ENCODE data around the gene ALK.

The ALK gene

GRCh38 chr2:29688429-29688828 is 233.0 kb downstream of the ALK start:
- Histone ChIP-seq H3K9me3 (ENCODE audit: control insufficient read depth in 1 of 2, low read length in 2 of 2) (no peaks in the 10 kb centered on the region), H3K4me1 (ENCODE audit: control insufficient read depth in 1 of 2, insufficient read depth in 2 of 2, low read length in 2 of 2) (no peaks in the 10 kb centered on the region), H3K4me3 (ENCODE audit: low read depth in 1 of 2, low read length in 2 of 2) (no peak overlapping the region), H3K27me3 (ENCODE audit: low read depth, low read length) (no peaks in the 10 kb centered on the region), H3K27ac (ENCODE audit: low read length) (no peak overlapping the region), H3K36me3 (ENCODE audit: control insufficient read depth in 1 of 2, insufficient read depth in 2 of 2, low read length in 2 of 2) (no peaks in the 10 kb centered on the region)

- no peak overlapping the region for H3K4me3 ChIP-seq (ENCODE audit: low read depth in 1 of 2, low read length in 2 of 2)
- H3K9me3 ChIP-seq (ENCODE audit: control insufficient read depth in 1 of 2, low read length in 2 of 2): no peaks in the 10 kb centered on the region
- H3K27me3 ChIP-seq (ENCODE audit: low read depth, low read length): no peaks in the 10 kb centered on the region
- no peak overlapping the region for H3K27ac ChIP-seq (ENCODE audit: low read length)
- H3K36me3 ChIP-seq (ENCODE audit: control insufficient read depth in 1 of 2, insufficient read depth in 2 of 2, low read length in 2 of 2): no peaks in the 10 kb centered on the region
- no peaks in the 10 kb centered on the region for H3K4me1 ChIP-seq (ENCODE audit: control insufficient read depth in 1 of 2, insufficient read depth in 2 of 2, low read length in 2 of 2)
Measured at GRCh38 chr2:29687121-29687520, 234.3 kb downstream of the ALK start.

GRCh38 chr2:29676886-29677453 is 244.4 kb downstream of the ALK start:
- H3K9me3 ChIP-seq (ENCODE audit: control insufficient read depth in 1 of 2, low read length in 2 of 2): peaks cover 0 to 6% of the 10 kb centered on the region in 2 donors
- H3K4me1 ChIP-seq (ENCODE audit: control insufficient read depth in 1 of 2, insufficient read depth in 2 of 2, low read length in 2 of 2): no peaks in the 10 kb centered on the region
- H3K27me3 ChIP-seq (ENCODE audit: low read depth, low read length): no peaks in the 10 kb centered on the region

GRCh38 chr2:29664578-29664977 is 256.8 kb downstream of the ALK start:
- H3K9me3 ChIP-seq (ENCODE audit: control insufficient read depth in 1 of 2, low read length in 2 of 2): no peaks in the 10 kb centered on the region
- no peaks in the 10 kb centered on the region for H3K27me3 ChIP-seq (ENCODE audit: low read depth, low read length)
- H3K4me3 ChIP-seq (ENCODE audit: low read depth in 1 of 2, low read length in 2 of 2): no peak overlapping the region
- no peaks in the 10 kb centered on the region for H3K36me3 ChIP-seq (ENCODE audit: control insufficient read depth in 1 of 2, insufficient read depth in 2 of 2, low read length in 2 of 2)
- H3K27ac ChIP-seq (ENCODE audit: low read length): no peak overlapping the region
- no peaks in the 10 kb centered on the region for H3K4me1 ChIP-seq (ENCODE audit: control insufficient read depth in 1 of 2, insufficient read depth in 2 of 2, low read length in 2 of 2)

More at GRCh38 chr2:29676886-29677453, 244.4 kb downstream of the ALK start:
- Histone ChIP-seq H3K4me3 (ENCODE audit: low read depth in 1 of 2, low read length in 2 of 2) (no peak overlapping the region), H3K27ac (ENCODE audit: low read length) (no peak overlapping the region), H3K36me3 (ENCODE audit: control insufficient read depth in 1 of 2, insufficient read depth in 2 of 2, low read length in 2 of 2) (no peaks in the 10 kb centered on the region)

GRCh38 chr2:29663268-29663667 is 258.1 kb downstream of the ALK start:
- Histone ChIP-seq H3K27ac (ENCODE audit: low read length) (no peak overlapping the region), H3K4me1 (ENCODE audit: control insufficient read depth in 1 of 2, insufficient read depth in 2 of 2, low read length in 2 of 2) (no peaks in the 10 kb centered on the region), H3K27me3 (ENCODE audit: low read depth, low read length) (no peaks in the 10 kb centered on the region), H3K36me3 (ENCODE audit: control insufficient read depth in 1 of 2, insufficient read depth in 2 of 2, low read length in 2 of 2) (no peaks in the 10 kb centered on the region), H3K4me3 (ENCODE audit: low read depth in 1 of 2, low read length in 2 of 2) (no peak overlapping the region), H3K9me3 (ENCODE audit: control insufficient read depth in 1 of 2, low read length in 2 of 2) (no peaks in the 10 kb centered on the region)

- no peaks in the 10 kb centered on the region for H3K4me1 ChIP-seq (ENCODE audit: control insufficient read depth in 1 of 2, insufficient read depth in 2 of 2, low read length in 2 of 2)
- H3K27ac ChIP-seq (ENCODE audit: low read length): no peak overlapping the region
- H3K27me3 ChIP-seq (ENCODE audit: low read depth, low read length): no peaks in the 10 kb centered on the region
- no peak overlapping the region for H3K4me3 ChIP-seq (ENCODE audit: low read depth in 1 of 2, low read length in 2 of 2)
- no peaks in the 10 kb centered on the region for H3K36me3 ChIP-seq (ENCODE audit: control insufficient read depth in 1 of 2, insufficient read depth in 2 of 2, low read length in 2 of 2)
- H3K9me3 ChIP-seq (ENCODE audit: control insufficient read depth in 1 of 2, low read length in 2 of 2): no peaks in the 10 kb centered on the region
Measured at GRCh38 chr2:29662861-29663260, 258.5 kb downstream of the ALK start.

GRCh38 chr2:29660201-29660600 is 261.2 kb downstream of the ALK start:
- Histone ChIP-seq H3K9me3 (ENCODE audit: control insufficient read depth in 1 of 2, low read length in 2 of 2) (no peaks in the 10 kb centered on the region), H3K4me1 (ENCODE audit: control insufficient read depth in 1 of 2, insufficient read depth in 2 of 2, low read length in 2 of 2) (peaks cover 0 to 6% of the 10 kb centered on the region in 2 donors), H3K4me3 (ENCODE audit: low read depth in 1 of 2, low read length in 2 of 2) (no peak overlapping the region), H3K36me3 (ENCODE audit: control insufficient read depth in 1 of 2, insufficient read depth in 2 of 2, low read length in 2 of 2) (no peaks in the 10 kb centered on the region), H3K27me3 (ENCODE audit: low read depth, low read length) (no peaks in the 10 kb centered on the region), H3K27ac (ENCODE audit: low read length) (no peak overlapping the region)

GRCh38 chr2:29659178-29659577 is 262.2 kb downstream of the ALK start:
- no peaks in the 10 kb centered on the region for H3K27me3 ChIP-seq (ENCODE audit: low read depth, low read length)
- H3K36me3 ChIP-seq (ENCODE audit: control insufficient read depth in 1 of 2, insufficient read depth in 2 of 2, low read length in 2 of 2): no peaks in the 10 kb centered on the region
- H3K4me3 ChIP-seq (ENCODE audit: low read depth in 1 of 2, low read length in 2 of 2): no peak overlapping the region
- H3K4me1 ChIP-seq (ENCODE audit: control insufficient read depth in 1 of 2, insufficient read depth in 2 of 2, low read length in 2 of 2): peaks cover 0 to 6% of the 10 kb centered on the region in 2 donors
- H3K27ac ChIP-seq (ENCODE audit: low read length): no peak overlapping the region
- H3K9me3 ChIP-seq (ENCODE audit: control insufficient read depth in 1 of 2, low read length in 2 of 2): no peaks in the 10 kb centered on the region

- Histone ChIP-seq H3K4me1 (ENCODE audit: control insufficient read depth in 1 of 2, insufficient read depth in 2 of 2, low read length in 2 of 2) (peaks cover 0 to 6% of the 10 kb centered on the region in 2 donors), H3K27me3 (ENCODE audit: low read depth, low read length) (no peaks in the 10 kb centered on the region), H3K27ac (ENCODE audit: low read length) (no peak overlapping the region), H3K9me3 (ENCODE audit: control insufficient read depth in 1 of 2, low read length in 2 of 2) (no peaks in the 10 kb centered on the region), H3K4me3 (ENCODE audit: low read depth in 1 of 2, low read length in 2 of 2) (no peak overlapping the region), H3K36me3 (ENCODE audit: control insufficient read depth in 1 of 2, insufficient read depth in 2 of 2, low read length in 2 of 2) (no peaks in the 10 kb centered on the region)
Measured at GRCh38 chr2:29657674-29658073, 263.7 kb downstream of the ALK start.

- Histone ChIP-seq H3K27me3 (ENCODE audit: low read depth, low read length) (no peaks in the 10 kb centered on the region), H3K4me3 (ENCODE audit: low read depth in 1 of 2, low read length in 2 of 2) (no peak overlapping the region), H3K9me3 (ENCODE audit: control insufficient read depth in 1 of 2, low read length in 2 of 2) (no peaks in the 10 kb centered on the region), H3K36me3 (ENCODE audit: control insufficient read depth in 1 of 2, insufficient read depth in 2 of 2, low read length in 2 of 2) (no peaks in the 10 kb centered on the region), H3K27ac (ENCODE audit: low read length) (no peak overlapping the region), H3K4me1 (ENCODE audit: control insufficient read depth in 1 of 2, insufficient read depth in 2 of 2, low read length in 2 of 2) (peaks cover 0 to 6% of the 10 kb centered on the region in 2 donors)
Measured at GRCh38 chr2:29655391-29656086, 265.8 kb downstream of the ALK start.

- no peaks in the 10 kb centered on the region for H3K27me3 ChIP-seq (ENCODE audit: low read depth, low read length)
- peaks cover 0 to 7% of the 10 kb centered on the region in 2 donors for H3K9me3 ChIP-seq (ENCODE audit: control insufficient read depth in 1 of 2, low read length in 2 of 2)
- peaks cover 0 to 2% of the 10 kb centered on the region in 2 donors for H3K4me1 ChIP-seq (ENCODE audit: control insufficient read depth in 1 of 2, insufficient read depth in 2 of 2, low read length in 2 of 2)
- H3K4me3 ChIP-seq (ENCODE audit: low read depth in 1 of 2, low read length in 2 of 2): no peak overlapping the region
- H3K27ac ChIP-seq (ENCODE audit: low read length): no peak overlapping the region
- H3K36me3 ChIP-seq (ENCODE audit: control insufficient read depth in 1 of 2, insufficient read depth in 2 of 2, low read length in 2 of 2): no peaks in the 10 kb centered on the region
Measured at GRCh38 chr2:29650631-29651097, 270.7 kb downstream of the ALK start.

GRCh38 chr2:29644949-29645348 is 276.4 kb downstream of the ALK start:
- no peak overlapping the region for H3K4me3 ChIP-seq (ENCODE audit: low read depth in 1 of 2, low read length in 2 of 2)
- no peaks in the 10 kb centered on the region for H3K4me1 ChIP-seq (ENCODE audit: control insufficient read depth in 1 of 2, insufficient read depth in 2 of 2, low read length in 2 of 2)
- H3K36me3 ChIP-seq (ENCODE audit: control insufficient read depth in 1 of 2, insufficient read depth in 2 of 2, low read length in 2 of 2): no peaks in the 10 kb centered on the region
- H3K27ac ChIP-seq (ENCODE audit: low read length): no peak overlapping the region
- H3K27me3 ChIP-seq (ENCODE audit: low read depth, low read length): no peaks in the 10 kb centered on the region
- peaks cover 0 to 7% of the 10 kb centered on the region in 2 donors for H3K9me3 ChIP-seq (ENCODE audit: control insufficient read depth in 1 of 2, low read length in 2 of 2)
